ENCODE measurements around the gene GNAI3. TPM values are rescaled to one million over a fixed set of nuclear protein-coding genes. Genes with fewer than 3 reads are reported as not detected.

Gene GNAI3
- total and polyA plus RNA-seq, 2 of the 8 experiments (the other 6 are each of a cell fraction or from before 2014, with no cell fraction given) = 4.0 to 9.8 TPM

DNA sequence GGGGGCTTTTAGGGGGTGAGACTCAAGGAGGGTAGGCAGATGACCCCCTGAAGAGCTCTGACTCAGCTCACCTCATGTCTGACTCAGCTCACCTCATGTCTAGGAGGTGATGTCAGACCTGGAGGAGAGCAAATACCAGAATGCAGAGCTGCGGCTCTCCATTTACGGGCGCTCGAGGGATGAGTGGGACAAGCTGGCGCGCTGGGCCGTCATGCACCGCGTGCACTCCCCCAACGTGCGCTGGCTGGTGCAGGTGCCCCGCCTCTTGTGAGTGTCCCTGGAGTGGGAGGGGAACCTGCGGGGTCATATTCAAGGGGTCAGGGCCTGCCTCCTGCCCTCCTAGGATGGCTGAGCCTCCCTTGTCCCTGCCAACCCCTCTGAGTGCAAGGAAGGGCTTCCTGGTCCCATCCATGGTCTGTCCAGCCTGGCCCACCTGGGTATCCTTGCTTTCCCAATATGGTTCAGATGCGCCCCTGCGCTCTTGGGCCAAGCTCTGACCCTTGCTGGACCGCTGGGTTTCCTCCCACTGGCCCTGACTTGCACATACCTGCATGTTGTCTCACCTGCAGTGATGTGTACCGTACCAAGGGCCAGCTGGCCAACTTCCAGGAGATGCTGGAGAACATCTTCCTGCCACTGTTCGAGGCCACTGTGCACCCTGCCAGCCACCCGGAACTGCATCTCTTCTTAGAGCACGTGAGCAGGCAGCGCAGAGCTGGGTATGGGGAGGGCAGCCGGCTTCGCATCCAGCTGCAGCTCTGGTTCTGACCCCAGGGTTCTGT lies 80.3 kb downstream of the GNAI3 start:
- H3K79me1 ChIP-seq (ENCODE audit: low read depth, low read length) = 0 out of 2 replicates have a peak, but pooled peaks cover 3% of the 10 kb centered on the region
- no peak for TF ChIP-seq SP2 (IDR thresholded peaks at IDR 0.05; ENCODE audit: low read length)
- TF ChIP-seq KDM4A (IDR thresholded peaks at IDR 0.05; ENCODE audit: low read depth, low read length, severe bottlenecking) = no peak
- no peak for TF ChIP-seq CEBPB (IDR thresholded peaks at IDR 0.05; ENCODE audit: low read depth, low read length)
- no peak for TF ChIP-seq BRCA1 (IDR thresholded peaks at IDR 0.05; ENCODE audit: low read depth, low read length)
- TF ChIP-seq TEAD4 (IDR thresholded peaks at IDR 0.05; ENCODE audit: low read depth, low read length) = no peak
- no peak for TF ChIP-seq RFX5 (IDR thresholded peaks at IDR 0.05; ENCODE audit: borderline replicate concordance, low read depth, low read length)
- TF ChIP-seq RXRA (IDR thresholded peaks at IDR 0.05; ENCODE audit: insufficient read depth, low read depth, low read length) = no peak
- no peak for TF ChIP-seq EZH2 (IDR thresholded peaks at IDR 0.05; ENCODE audit: low read depth, low read length, severe bottlenecking)
- no peak for TF ChIP-seq SUZ12 (IDR thresholded peaks at IDR 0.05; ENCODE audit: low read length)
- TF ChIP-seq, protein P1, sequence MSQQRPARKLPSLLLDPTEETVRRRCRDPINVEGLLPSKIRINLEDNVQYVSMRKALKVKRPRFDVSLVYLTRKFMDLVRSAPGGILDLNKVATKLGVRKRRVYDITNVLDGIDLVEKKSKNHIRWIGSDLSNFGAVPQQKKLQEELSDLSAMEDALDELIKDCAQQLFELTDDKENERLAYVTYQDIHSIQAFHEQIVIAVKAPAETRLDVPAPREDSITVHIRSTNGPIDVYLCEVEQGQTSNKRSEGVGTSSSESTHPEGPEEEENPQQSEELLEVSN (IDR thresholded peaks at IDR 0.05) = no peak
- TF ChIP-seq CHD2 (IDR thresholded peaks at IDR 0.05; ENCODE audit: low read length) = no peak
- no peaks in the 10 kb centered on the region for H3K23me2 ChIP-seq (ENCODE audit: low read depth, low read length)
- ChIA-PET POLR2A (ENCODE audit: partially characterized antibody) (no interaction called here), CTCF (ENCODE audit: partially characterized antibody) (interaction anchor here (0.5 to 10.4 kb wide), 15 partner anchors 11 to 381 kb away, joined by 3 to 73 read pairs (median 4); partner anchors contain the start of gene GNAI3)
- H4K91ac ChIP-seq (replicated peaks; ENCODE audit: insufficient read length, low read length) = no peak overlapping the region
- H2AFZ ChIP-seq (ENCODE audit: low read length) = no peak overlapping the region
- no peak overlapping the region; the same call in 1 of the 2 replicates for H4K8ac ChIP-seq (ENCODE audit: extremely low read depth, insufficient read depth, low read length)
- no peak overlapping the region; the same call in 1 of the 2 replicates for H2BK5ac ChIP-seq (ENCODE audit: low read depth, low read length)
- no peak overlapping the region for H2BK120ac ChIP-seq (replicated peaks; ENCODE audit: low read depth, low read length)
- peaks cover 17 to 27% (median 24%) of the 10 kb centered on the region in 4 experiments for H3K36me3 ChIP-seq (ENCODE audit: control insufficient read depth in 2 of 4, insufficient read depth in 4 of 4, low read length in 3 of 4)
- DNase-seq (ENCODE audit: low read depth in 1 of 2, low spot score in 2 of 2) (peak in 1 of 2 experiments; percentile 37), FAIRE-seq (no peak)
- H2BK20ac ChIP-seq (ENCODE audit: low read length) = no peak overlapping the region
- no peak overlapping the region for H3K23ac ChIP-seq (ENCODE audit: insufficient read length)
- no peak overlapping the region for H4K5ac ChIP-seq (ENCODE audit: insufficient read length, low read depth, low read length)
- H3K79me2 ChIP-seq (ENCODE audit: control insufficient read depth in 1 of 2, insufficient read depth in 2 of 2, low read length in 2 of 2) = peaks cover 0 to 9% of the 10 kb centered on the region in 2 experiments; a peak in 1 of 4 replicates
- 91% methylated on average over 23 of the region's 23 CpGs; no CpG with 5 or more reads in 1 of the 2 experiments for WGBS, 2 experiments (ENCODE audit: extremely low coverage in 1 of 2, insufficient coverage in 1 of 2, insufficient read length in 1 of 2, insufficient replicate concordance in 2 of 2, low coverage in 1 of 2, low lambda C conversion rate in 2 of 2, missing lambda C conversion rate in 1 of 2)
- H3K14ac ChIP-seq (ENCODE audit: insufficient read length) = no peak overlapping the region
- H2BK12ac ChIP-seq (ENCODE audit: low read depth, low read length) = no peak overlapping the region
- H3K27me3 ChIP-seq (replicated peaks in 1 of 4; ENCODE audit: control insufficient read depth in 3 of 4, extremely low read depth in 1 of 4, insufficient read depth in 3 of 4, low read length in 3 of 4) = no peaks in the 10 kb centered on the region
- peaks cover 0 to 4% (median 0%) of the 10 kb centered on the region in 4 experiments; a peak in 3 of 7 replicates for H3K4me1 ChIP-seq (replicated peaks in 1 of 4; ENCODE audit: control insufficient read depth in 3 of 4, insufficient read depth in 4 of 4, low read length in 3 of 4)
- peaks cover 2 to 19% of the 10 kb centered on the region in 2 experiments for H4K20me1 ChIP-seq (replicated peaks in 1 of 2; ENCODE audit: control insufficient read depth in 1 of 2, insufficient read depth in 2 of 2, low read length in 2 of 2)
- no peak overlapping the region for H3K56ac ChIP-seq (replicated peaks; ENCODE audit: insufficient read length, low read depth, low read length)
- H3K9me3 ChIP-seq (ENCODE audit: insufficient read depth in 2 of 2, low read depth in 1 of 2, low read length in 1 of 2) = no peaks in the 10 kb centered on the region
- H2AK5ac ChIP-seq (ENCODE audit: low read depth, low read length) = no peak overlapping the region
- H3K4me2 ChIP-seq (ENCODE audit: insufficient read depth in 1 of 2, low read depth in 2 of 2, low read length in 2 of 2) = no peak overlapping the region
- H3K9ac ChIP-seq (replicated peaks in 1 of 4; ENCODE audit: extremely low read depth in 1 of 4, low read depth in 3 of 4, low read length in 3 of 4) = no peak overlapping the region
- no peak overlapping the region for H3K4me3 ChIP-seq (ENCODE audit: extremely low read depth in 1 of 4, insufficient read depth in 2 of 4, low read depth in 3 of 4, low read length in 4 of 4)
- no peak overlapping the region for H2BK15ac ChIP-seq (ENCODE audit: low read length)
- no peak overlapping the region for H3K4ac ChIP-seq (replicated peaks; ENCODE audit: insufficient read length, low read depth, low read length)
- no peak overlapping the region for H3K27ac ChIP-seq (ENCODE audit: low read depth, low read length)
- H3K18ac ChIP-seq (ENCODE audit: extremely low read depth, low read length) = no peak overlapping the region

Measured in H1 (cell line).